GM21526 (cell line): ENCODE measurements around the gene MYO9B.
A peak's percentile ranks its signal among the peaks of the same experiment; 100 is the strongest.

ENCODE experiments used
- ATAC-seq: cut with Tn5 transposase; IDR thresholded peaks from one replicate; pipeline ENCODE4 v1.9.1; 2021; ENCODE audit warnings: moderate library complexity; ENCODE audit not compliant: unreplicated experiment, low FRiP score

MYO9B gene

DNA sequence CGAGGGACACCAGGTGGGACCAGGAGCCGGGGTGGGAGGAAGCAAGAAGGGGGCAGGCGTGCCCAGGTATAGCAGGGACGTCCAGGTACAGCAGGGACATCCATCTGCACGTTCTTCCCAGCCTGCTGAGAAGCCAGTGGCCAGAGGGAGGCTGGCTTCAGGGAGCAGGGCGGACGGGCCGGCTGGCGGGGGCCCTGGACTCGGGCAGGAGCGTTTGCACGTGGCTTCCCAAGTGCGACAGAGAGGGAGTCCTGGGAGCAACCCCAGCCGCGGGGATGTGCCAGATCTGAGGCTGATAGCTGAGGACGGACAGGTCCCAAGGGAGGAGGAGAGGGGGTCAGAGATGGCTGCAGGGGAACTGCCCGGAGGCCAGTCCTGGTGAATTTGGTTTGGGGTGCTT is 36.7 kb downstream of the MYO9B start:
- ATAC-seq = no peak

- ATAC-seq = no peak
Measured at GRCh38 chr19:17112700-17113099, 37.1 kb downstream of the MYO9B start.

GRCh38 chr19:17113127-17113785 is 37.7 kb downstream of the MYO9B start:
- ATAC-seq = no peak

DNA sequence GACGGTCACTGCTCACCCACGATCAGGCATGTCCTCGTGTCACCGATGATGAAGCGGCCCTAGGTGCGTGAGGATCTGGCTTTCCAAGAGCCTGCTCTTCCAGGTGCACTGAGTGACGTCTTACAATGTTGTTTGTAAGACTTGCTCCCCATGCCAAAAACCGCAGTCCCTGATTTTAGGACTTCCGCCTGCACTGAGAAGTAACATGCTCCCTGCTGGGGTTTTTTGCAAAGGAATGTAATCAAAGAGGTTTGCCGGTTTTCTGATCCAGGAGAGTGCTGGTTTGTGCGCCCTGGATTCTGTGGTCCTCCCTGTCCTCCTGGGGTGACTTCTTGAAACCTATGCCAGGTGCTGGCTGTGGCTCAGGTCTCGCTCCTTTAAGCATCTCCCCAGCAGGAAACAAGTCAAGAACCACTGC is 38.8 kb downstream of the MYO9B start:
- no peak for ATAC-seq

DNA sequence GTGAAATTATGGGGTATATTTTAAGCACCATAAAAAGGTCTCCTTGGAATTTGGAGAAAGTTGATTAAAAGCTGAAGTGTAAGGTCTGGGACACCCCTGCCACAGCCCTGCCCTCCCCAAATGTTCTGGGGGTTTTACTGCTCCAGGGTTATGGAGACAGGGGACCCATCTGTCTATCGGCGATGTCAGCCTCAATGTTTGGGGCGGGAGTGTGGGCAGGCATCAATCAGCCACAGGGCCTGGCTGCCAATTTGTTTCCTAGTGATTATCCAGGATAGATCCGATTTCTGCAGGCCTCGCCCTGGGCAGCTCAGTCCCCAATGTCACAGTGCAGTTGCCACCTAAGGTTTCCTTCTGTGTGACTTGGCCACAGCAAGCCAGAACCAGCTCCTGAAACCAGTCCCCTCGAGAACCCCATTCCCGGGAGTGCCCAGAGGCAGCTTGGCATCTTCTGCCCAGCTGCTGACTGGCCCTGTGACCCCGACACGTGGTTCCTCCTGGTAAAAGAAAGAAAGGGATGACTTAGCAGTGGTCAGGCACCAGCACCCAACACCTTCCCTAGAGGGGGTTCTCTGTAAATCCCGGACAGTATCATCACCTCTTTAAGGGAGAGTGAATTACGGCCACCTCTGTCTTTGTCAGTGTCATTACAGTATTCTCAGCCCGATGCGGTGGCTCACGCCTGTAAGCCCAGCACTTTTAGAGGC is 41.6 kb downstream of the MYO9B start:
- no peak for ATAC-seq

DNA sequence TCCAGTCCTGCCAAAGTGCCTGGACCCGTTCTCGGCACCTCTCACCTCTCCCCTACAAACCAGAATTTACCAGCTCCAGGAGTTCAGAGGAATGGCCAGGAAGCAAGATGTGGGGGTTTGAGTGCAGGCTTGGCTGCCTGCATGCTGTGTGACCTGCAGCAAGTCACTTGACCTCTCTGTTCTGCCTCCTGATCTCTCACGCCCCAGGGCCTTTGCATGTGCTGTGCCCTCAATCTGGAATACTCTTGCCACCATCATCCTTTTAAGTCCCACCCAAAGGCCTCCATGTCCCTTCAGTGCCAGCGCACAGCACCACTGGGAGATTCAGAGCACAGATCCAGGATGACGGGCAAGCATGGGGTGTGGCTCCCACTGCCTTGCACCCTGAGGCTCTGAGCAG is 43.4 kb downstream of the MYO9B start:
- ATAC-seq = no peak

DNA sequence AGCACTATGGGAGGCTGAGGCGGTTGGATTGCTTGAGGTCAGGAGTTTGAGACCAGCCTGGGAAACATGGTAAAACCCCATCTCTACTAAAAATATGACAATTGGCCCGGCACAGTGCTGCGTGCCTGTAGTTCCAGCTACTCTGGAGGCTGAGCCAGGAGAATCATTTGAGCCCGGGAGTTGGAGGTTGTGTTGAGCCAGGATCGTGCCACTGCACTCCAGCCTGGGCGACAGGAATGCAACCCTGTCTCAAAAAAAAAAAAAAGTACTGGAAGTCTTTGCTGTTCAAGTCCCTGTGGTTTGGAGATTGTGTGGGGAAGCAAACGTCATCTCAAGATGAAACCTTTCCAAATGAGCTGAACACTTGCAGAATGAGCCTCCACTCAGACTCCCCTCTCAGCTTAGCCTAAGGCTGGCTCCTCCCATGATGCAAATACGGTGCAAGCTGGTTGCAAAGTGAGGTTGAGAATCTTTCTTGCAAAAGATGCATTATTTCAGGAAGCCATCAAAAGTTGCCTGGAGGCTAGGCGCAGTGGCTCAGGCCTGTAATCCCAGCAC is 46.2 kb downstream of the MYO9B start:
- no peak for ATAC-seq

GRCh38 chr19:17123041-17123440 is 47.5 kb downstream of the MYO9B start:
- ATAC-seq = no peak

DNA sequence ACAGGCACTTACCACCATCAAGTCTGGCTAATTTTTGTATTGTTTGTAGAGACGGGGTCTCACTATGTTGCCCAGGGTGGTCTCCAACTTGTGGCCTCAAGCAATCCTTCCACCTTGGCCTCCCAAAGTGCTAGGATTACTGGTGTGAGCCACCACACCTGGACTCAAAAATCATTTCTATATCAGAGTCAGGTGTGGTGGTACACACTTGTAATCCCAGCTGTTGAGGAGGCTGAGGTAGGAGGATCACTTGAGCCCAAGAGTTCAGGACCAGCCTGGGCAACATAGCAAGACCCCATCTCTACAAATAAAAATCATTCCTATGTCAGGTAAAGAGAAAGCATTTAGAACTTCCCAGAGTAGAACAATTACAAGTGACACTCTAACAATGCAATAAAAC is 48.4 kb downstream of the MYO9B start:
- ATAC-seq = no peak

- peak; percentile 53 for ATAC-seq
Measured at GRCh38 chr19:17125062-17125727, 49.6 kb downstream of the MYO9B start.

DNA sequence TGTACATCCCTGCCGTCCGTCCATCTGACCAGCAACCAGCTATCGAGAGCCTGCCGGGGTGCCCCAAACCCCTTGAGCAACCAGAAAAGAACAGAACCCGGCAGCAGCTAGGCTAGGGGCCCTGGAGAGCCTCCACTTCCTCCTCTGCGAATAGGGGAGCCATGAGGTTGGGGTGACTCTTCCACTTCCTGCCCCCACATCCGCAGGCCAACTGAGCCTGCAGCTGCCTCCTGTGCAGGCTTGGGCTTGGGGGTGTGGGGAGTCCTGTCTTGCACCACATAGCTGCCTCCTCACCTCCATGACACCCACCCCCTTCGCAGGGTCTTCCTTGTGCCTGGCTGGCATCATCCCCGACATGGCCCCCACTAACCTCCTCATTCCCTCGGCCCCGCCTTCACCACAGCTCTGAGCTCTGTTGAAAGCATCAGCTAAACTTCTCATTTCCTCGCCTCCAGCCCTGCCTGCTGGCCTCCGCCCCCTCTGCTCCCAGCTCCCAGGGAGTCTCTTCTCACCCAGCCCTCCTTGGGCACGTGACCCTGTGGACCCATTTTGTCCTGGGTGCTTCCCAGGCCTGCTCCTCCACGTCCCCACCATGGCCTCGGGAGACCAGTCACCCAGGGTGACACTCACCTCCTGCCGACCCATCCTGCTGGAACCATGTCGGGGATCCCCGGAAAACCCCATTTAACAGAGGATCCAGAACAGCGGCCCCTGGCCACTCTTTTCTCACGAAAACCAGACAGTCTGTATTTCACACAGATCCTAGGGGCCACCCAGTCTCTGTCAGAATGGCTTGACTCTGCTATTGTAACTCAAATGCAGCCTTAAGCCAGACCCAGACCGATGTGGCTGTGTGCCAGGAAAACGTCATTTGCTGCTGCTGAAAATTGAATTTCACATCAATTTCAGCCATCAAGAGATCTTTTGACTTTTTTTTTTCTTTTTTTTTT is 50.4 kb downstream of the MYO9B start:
- peak; percentile 64 for ATAC-seq

DNA sequence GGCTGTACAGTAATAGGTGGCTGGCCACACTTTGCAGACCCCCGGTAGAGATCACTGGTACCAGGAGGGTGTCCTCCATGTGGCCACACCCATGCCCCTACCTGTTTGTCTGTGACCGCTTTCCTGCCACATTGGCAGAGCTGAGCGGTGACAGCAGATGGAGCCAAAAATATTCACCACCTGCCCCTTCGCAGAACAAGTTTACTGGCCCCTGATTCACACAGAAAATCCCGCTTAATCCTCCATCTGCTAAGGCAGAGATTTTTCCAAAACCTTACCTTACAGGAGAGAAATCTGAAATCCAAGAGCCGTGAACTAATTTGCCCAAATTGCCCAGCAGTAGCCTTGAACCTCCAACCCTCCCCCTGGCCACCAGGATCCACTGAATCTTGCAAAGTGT is 52.1 kb downstream of the MYO9B start:
- no peak for ATAC-seq

DNA sequence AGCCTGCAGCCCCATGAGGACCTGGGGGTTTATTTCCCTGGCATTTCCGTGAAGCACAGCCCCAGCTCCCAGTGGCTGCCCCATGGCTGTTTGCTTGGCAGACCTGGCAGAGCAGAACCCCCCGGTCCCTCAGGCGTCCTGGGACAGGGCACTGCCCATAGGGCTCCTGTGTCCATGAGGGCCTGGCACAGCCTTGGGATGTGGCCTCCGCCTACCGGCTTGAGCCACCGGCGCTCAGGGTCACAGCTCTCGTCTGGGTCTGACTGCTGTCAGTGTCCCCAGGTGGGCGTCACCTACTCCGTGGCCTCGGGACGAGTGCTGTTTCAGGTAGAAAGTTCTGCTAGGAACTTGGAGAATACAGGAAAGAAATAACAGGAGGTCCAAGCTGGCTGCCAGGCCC is 52.8 kb downstream of the MYO9B start:
- no peak for ATAC-seq

DNA sequence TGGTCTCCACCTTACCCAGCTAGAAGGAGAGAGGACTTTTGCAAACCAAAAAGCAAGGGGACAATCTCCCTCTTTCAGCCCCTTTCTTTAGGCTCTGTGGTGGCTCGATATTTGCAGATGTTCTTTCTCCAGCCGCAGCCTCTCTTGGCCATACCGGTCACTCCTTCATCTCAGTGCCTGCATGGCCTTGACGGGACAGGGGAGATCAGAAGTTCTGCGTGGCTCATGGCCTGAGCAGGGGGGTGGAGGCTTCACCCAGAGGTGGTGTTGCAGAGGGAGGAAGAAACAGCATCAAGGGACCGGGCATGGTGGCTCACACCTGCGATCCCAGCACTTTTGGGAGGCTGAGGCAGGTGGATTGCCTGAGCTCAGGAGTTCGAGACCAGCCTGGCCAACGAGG is 53.2 kb downstream of the MYO9B start:
- ATAC-seq = no peak

DNA sequence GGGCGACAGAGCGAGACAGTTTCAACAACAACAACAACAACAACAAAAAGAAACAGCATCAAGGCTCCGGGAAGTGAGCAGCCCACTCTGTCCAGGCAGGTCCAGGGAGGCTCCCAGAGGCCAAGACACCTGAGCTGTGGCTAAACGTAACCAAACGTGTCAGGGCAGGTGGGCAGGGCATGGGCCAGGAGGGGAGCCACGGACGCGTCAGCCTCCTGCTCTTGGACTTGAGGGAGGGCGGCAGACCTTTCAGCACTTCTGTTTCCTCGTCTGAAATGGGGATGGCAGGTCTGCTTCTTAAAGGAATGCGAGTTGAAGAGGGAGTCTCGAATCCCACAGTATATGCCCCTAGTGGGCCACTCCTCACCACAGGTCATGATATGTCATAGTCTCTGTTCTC is 53.8 kb downstream of the MYO9B start:
- no peak for ATAC-seq

DNA sequence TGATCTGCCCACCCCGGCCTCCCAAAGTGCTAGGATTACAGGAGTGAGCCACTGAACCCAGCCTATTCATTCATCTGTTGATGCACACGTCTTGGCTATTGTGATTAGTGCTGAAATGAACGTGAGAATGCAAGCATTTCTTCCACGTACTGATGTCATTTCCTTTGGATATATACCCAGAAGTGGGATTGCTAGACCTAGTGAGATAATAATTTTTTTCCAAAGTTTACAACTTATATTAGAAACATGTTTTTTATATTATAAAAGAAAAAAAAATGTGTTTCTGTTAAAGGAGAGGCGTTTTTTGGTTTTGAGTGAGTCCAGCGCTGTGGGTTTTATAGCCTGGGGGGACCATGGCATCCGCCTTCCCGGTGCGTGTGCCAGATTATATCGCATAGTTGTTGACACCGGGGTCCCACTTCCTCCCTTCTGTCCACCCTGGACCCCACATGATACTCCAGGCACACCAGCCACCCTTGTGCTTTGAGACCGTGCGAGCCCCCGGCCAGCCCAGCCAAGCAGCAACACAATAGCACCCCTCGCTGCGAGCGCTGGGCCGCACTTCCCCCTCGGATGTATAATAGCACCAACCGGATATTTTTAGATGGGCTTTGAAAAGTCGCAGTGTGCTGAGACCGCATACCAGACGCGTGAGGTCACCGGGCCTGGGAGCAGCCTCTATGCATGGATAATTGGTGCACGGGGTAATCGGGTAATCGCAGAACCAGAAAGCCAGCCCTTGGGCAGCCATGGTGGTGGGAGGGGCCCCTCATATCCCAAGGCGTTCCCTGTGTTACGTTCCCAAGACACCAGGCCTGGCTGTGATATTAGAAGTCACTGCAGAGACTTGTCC is 59.6 kb downstream of the MYO9B start:
- ATAC-seq = peak; percentile 48

DNA sequence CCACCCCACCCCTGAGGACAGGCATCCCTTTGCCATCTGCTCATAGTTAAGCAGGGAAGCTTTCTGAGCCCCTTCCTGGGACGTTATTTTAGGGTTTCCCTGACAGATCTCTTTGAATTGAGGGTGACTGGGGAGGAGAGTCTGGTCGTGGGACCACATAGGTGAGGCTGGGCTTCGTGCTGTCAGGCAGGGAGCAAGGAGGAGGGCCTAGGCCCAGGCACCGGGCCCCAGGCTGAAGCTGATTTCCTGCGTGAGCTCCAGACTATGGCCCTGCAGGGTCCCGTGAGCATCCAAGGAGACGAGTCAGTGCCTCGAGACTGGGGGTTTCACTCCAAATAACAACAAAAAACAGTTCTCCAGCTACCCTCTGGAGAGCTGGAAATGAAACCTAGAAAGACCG is 60.4 kb downstream of the MYO9B start:
- ATAC-seq = no peak

- no peak for ATAC-seq
Measured at GRCh38 chr19:17136617-17137016, 61.0 kb downstream of the MYO9B start.

DNA sequence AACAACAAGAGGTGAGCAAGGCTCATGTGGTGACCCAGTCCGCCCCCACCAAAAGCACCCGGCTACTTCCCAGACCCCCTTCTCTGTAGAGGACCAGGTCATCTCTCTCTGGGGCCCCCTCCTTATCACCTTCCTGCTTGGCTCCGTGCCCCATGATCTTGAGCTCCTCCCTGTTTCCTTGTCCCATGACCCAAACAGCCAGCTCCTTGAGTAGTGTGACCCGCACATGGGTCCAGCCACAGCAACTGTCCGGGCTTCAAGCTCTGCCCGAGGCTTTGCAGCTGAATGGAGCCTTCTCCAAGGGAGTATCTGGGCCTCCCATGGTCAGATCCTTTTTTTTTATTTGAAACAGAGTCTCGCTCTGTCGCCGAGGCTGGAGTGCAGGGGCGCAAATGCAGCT is 61.8 kb downstream of the MYO9B start:
- no peak for ATAC-seq
